Ascending aorta (tissue), 2 donors: ENCODE data around the gene UTP25. TPM values are rescaled to one million over a fixed set of nuclear protein-coding genes. Genes with fewer than 3 reads are reported as not detected.

Experiments used
- DNase-seq, 2 donors: peaks; one replicate each; pipeline ENCODE4 v3.0.0-alpha.2; 2019; ENCODE audit warnings: low spot score in 2 of 2
- H3K27ac ChIP-seq, 2 donors: fragments of 200-600 bp; sonication (generic); one replicate each; pipeline ENCODE4 v1.5.1; 2016 to 2017; ENCODE audit warnings: mild to moderate bottlenecking in 1 of 2
- H3K27me3 ChIP-seq: fragments of 200-600 bp; sonication (generic); one replicate; pipeline ENCODE4 v1.5.1; 2017
- H3K36me3 ChIP-seq, 2 donors: fragments of 200-600 bp; sonication (generic); one replicate each; pipeline ENCODE4 v1.5.1; 2016
- H3K4me1 ChIP-seq, 2 donors: fragments of 200-600 bp; sonication (generic); one replicate each; pipeline ENCODE4 v1.5.1; 2016 to 2017; ENCODE audit warnings: mild to moderate bottlenecking in 1 of 2
- H3K4me3 ChIP-seq, 2 donors: fragments of 200-600 bp; sonication (generic); one replicate each; pipeline ENCODE4 v1.5.1; 2016 to 2017; ENCODE audit warnings: mild to moderate bottlenecking in 1 of 2
- H3K9me3 ChIP-seq, 2 donors: fragments of 200-600 bp; sonication (generic); one replicate each; pipeline ENCODE4 v1.5.1; 2016
- intact Hi-C: fragments of 100-400 bp; cut with DNase I; formaldehyde crosslinking; loops from one replicate; pipeline ENCODE4 v1.15.1; 2023
- total RNA-seq: library from RNA; depleted of rRNA; stranded (reverse); fragments of >200 nt; gene quantifications from one replicate; pipeline ENCODE4 v1.1.0, GENCODE V29; 2016
- TF ChIP-seq, protein P1 (sequence below), 3 experiments: fragments of 200-600 bp in 2 of 3; fragments of 450-650 bp in 1 of 3; sonication (generic) in 2 of 3; IDR thresholded peaks; one replicate each; pipeline ENCODE4 v1.5.1; 2016 to 2019; ENCODE audit warnings: antibody characterized with exemption in 3 of 3, mild to moderate bottlenecking in 1 of 3, moderate library complexity in 1 of 3

The UTP25 gene
- total RNA-seq, 1 donor from 2014 or later: 3.6 TPM

DNA sequence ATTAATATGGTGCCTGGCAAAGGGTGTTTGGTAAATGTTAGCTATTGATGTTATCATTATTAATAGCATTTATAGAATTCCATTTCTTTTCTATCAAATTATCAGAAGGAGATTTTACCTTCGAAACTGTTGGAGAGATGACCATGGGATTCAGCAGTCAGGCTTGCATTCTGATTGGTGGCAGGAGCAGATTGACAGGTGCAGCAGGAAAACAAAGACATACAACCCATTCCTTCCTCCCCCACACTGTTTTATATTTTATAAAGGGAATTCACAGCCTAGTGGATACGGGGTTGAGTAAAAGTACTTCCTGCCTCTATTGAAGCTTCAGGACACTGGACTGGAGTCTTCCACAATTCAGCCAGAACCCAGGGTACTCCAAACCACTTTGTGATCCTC lies 55.2 kb downstream of the UTP25 start:
- Histone ChIP-seq H3K4me1 (no peaks in the 10 kb centered on the region), H3K9me3 (no peaks in the 10 kb centered on the region), H3K27me3 (no peaks in the 10 kb centered on the region), H3K4me3 (no peak overlapping the region), H3K27ac (no peak overlapping the region), H3K36me3 (no peaks in the 10 kb centered on the region)
- no peak for DNase-seq
- intact Hi-C loops: no loop called here
- TF ChIP-seq, protein P1, sequence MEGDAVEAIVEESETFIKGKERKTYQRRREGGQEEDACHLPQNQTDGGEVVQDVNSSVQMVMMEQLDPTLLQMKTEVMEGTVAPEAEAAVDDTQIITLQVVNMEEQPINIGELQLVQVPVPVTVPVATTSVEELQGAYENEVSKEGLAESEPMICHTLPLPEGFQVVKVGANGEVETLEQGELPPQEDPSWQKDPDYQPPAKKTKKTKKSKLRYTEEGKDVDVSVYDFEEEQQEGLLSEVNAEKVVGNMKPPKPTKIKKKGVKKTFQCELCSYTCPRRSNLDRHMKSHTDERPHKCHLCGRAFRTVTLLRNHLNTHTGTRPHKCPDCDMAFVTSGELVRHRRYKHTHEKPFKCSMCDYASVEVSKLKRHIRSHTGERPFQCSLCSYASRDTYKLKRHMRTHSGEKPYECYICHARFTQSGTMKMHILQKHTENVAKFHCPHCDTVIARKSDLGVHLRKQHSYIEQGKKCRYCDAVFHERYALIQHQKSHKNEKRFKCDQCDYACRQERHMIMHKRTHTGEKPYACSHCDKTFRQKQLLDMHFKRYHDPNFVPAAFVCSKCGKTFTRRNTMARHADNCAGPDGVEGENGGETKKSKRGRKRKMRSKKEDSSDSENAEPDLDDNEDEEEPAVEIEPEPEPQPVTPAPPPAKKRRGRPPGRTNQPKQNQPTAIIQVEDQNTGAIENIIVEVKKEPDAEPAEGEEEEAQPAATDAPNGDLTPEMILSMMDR (IDR thresholded peaks at IDR 0.05): no peak

DNA sequence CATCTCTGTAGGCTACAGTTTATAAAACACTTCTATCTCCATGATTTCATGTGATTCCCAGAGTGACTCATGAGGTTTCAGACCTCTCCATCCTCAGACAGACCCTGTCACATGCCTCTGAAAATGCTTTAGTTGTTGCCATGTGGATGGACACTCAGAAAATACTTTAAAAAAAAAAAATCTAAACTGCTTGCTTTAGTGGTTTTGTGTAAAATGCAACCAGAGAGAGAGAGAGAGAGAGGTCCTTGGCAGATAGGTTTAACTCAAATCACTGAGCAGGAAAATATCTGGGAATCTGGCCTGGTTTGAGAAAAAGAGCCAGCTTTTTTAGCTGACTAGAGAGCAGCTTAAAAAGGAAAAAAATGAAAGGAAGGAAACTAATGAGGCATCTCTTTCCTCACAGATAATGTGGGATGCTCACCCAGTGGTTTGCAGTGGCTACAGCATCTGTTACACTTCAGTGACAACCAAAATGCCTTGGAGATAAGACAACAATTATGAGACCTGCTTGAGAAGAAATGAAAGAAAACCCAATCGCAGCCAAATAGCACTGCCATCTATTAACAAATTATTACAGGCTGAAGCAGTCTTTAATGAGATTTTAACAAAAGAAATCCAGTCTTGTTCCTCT lies 55.7 kb downstream of the UTP25 start:
- H3K27ac ChIP-seq: no peak overlapping the region

DNA sequence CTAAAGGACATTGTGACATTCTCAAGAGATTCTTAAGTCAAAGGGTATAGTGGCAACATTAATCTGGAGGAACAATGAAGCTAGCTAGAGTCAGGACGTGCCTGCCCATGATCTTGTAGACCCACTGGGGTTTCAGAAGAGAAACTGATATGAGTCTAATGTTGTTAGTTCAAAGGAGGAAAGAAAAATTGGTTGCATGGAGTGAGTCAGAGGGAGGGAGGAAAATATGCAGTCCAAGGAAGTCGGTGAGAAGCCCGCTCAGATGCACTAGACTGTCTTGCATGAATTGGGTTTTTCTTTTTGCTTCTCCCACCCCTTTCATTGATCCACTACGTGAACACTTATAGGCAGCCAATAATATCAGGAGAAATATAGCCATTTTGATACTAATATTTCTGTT lies 56.5 kb downstream of the UTP25 start:
- H3K27me3 ChIP-seq: no peaks in the 10 kb centered on the region
- H3K4me1 ChIP-seq: no peaks in the 10 kb centered on the region
- H3K9me3 ChIP-seq: no peaks in the 10 kb centered on the region
- H3K36me3 ChIP-seq: no peaks in the 10 kb centered on the region
- H3K27ac ChIP-seq: no peak overlapping the region
- no peak overlapping the region for H3K4me3 ChIP-seq
- no peak for DNase-seq
- intact Hi-C loops: no loop called here
- TF ChIP-seq, protein P1 (IDR thresholded peaks at IDR 0.05): no peak

More for the DNA sequence above, 55.7 kb downstream of the UTP25 start:
- no peak for DNase-seq
- H3K4me1 ChIP-seq: no peaks in the 10 kb centered on the region
- no peaks in the 10 kb centered on the region for H3K9me3 ChIP-seq
- no peak overlapping the region for H3K4me3 ChIP-seq
- no peaks in the 10 kb centered on the region for H3K27me3 ChIP-seq
- no peaks in the 10 kb centered on the region for H3K36me3 ChIP-seq
- intact Hi-C loops: no loop called here
- TF ChIP-seq, protein P1 (IDR thresholded peaks at IDR 0.05): no peak

DNA sequence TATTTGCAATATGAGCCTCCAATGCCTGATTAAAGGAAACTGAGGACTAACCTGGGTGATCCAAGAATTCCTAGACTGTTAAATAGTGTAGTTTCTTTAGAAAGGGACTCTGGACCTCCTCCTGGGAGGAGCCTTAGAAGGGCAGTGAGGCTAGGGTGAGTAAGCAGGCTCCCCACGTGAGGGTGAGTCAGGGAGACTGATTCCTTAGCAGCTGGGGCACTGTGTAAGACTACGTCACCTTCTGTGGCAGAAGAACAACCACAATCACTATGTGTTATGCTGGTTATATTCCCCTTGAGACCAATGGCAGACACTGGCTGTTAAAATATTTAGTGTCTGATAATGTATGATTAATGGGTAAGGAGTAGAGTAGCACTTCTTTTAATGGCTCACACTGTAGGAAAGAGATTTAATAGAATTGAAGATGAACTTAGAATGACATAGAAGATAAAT lies 56.9 kb downstream of the UTP25 start:
- Histone ChIP-seq H3K27me3 (no peaks in the 10 kb centered on the region), H3K4me1 (no peaks in the 10 kb centered on the region), H3K36me3 (no peaks in the 10 kb centered on the region), H3K9me3 (no peaks in the 10 kb centered on the region), H3K4me3 (no peak overlapping the region), H3K27ac (no peak overlapping the region)
- DNase-seq: peak; percentile 29 to 69
- TF ChIP-seq, protein P1 (IDR thresholded peaks at IDR 0.05): no peak
- intact Hi-C loops: no loop called here

DNA sequence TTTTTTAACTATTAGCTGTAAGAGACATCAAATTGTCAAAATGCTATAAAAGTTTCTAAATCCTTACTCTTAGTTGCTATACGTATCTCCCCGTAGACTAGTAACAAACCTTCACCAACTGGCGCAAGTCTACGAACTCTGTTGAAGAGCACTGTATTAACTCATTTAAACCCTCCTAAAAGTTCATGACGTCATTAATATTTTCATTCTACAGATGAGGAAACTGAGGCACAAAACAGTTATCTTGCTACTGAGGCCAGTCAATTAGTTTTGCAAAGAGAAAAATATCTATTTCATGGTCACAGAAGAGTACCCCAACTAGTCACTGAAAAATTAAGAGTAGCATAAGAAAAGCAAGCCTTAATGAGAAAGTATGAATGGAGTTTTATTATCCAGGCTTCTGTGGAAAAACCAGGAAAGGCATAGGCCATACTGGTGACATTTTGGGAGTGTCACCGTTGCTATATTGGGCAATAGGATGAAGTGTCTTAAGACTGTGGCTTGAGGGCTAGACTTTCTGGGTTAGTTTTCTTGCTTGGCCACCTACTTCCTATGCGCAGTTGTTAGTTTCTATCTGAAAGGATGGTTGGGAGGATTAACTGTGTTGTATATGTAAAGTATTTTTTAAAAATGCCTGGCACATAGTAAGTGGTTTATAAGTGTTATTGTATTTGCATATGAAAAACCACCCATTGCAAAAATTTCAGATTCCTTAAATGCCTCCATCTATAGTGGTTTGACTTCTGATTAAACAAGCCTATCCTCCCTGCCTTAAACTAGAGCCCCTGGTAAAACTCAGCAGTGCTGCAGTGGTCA lies 57.8 kb downstream of the UTP25 start:
- TF ChIP-seq, protein P1 (IDR thresholded peaks at IDR 0.05): no peak
- Histone ChIP-seq H3K4me3 (no peak overlapping the region), H3K9me3 (no peaks in the 10 kb centered on the region), H3K27ac (no peak overlapping the region), H3K4me1 (no peaks in the 10 kb centered on the region), H3K27me3 (no peaks in the 10 kb centered on the region), H3K36me3 (no peaks in the 10 kb centered on the region)
- intact Hi-C loops: no loop called here
- DNase-seq: no peak
